Activated CD4-positive, alpha-beta T cell treated with anti-CD3 and anti-CD28 coated beads, Interleukin-2, amount 10 ng/mL, durations not matched to agents 7 days and 5 days (primary cell): Measurements from ENCODE around the gene IVNS1ABP. TPM values are rescaled to one million over a fixed set of nuclear protein-coding genes. Genes with fewer than 3 reads are reported as not detected.

Experiments used
- CTCF ChIA-PET: fragments of 350-600 bp; sonication (Branson Sonifier 250); formaldehyde crosslinking; loops from one replicate; lab custom pipeline; 2021; ENCODE audit warnings: antibody characterized with exemption; lab: Charles Lee
- POLR2A ChIA-PET: fragments of 350-600 bp; sonication (Branson Sonifier 250); formaldehyde crosslinking; loops from one replicate; lab custom pipeline; 2021; ENCODE audit warnings: antibody characterized with exemption; lab: Charles Lee
- DNase-seq: peaks from one replicate; pipeline ENCODE4 v3.0.0-alpha.2; 2020
- H3K27ac Mint-ChIP-seq: one replicate; pipeline ENCODE4 v1.8.0; 2021; ENCODE audit warnings: mild to moderate bottlenecking, moderate library complexity, mixed read lengths
- H3K27me3 Mint-ChIP-seq: one replicate; pipeline ENCODE4 v1.8.0; 2021; ENCODE audit warnings: mixed read lengths
- H3K36me3 Mint-ChIP-seq: one replicate; pipeline ENCODE4 v1.8.0; 2021; ENCODE audit warnings: low read depth, mixed read lengths
- H3K4me1 Mint-ChIP-seq: one replicate; pipeline ENCODE4 v1.8.0; 2021; ENCODE audit warnings: mixed read lengths
- H3K4me3 Mint-ChIP-seq: one replicate; pipeline ENCODE4 v1.8.0; 2021; ENCODE audit warnings: mild to moderate bottlenecking, moderate library complexity, mixed read lengths
- H3K9me3 Mint-ChIP-seq: one replicate; pipeline ENCODE4 v1.8.0; 2021; ENCODE audit warnings: mixed read lengths
- total RNA-seq, 2 experiments: library from RNA; stranded (reverse); gene quantifications; one replicate each; pipeline ENCODE4 v1.2.3, GENCODE V29; 2021

The IVNS1ABP gene
- total RNA-seq, 2 experiments from 2014 or later: 87.9 to 89.9 TPM

DNA sequence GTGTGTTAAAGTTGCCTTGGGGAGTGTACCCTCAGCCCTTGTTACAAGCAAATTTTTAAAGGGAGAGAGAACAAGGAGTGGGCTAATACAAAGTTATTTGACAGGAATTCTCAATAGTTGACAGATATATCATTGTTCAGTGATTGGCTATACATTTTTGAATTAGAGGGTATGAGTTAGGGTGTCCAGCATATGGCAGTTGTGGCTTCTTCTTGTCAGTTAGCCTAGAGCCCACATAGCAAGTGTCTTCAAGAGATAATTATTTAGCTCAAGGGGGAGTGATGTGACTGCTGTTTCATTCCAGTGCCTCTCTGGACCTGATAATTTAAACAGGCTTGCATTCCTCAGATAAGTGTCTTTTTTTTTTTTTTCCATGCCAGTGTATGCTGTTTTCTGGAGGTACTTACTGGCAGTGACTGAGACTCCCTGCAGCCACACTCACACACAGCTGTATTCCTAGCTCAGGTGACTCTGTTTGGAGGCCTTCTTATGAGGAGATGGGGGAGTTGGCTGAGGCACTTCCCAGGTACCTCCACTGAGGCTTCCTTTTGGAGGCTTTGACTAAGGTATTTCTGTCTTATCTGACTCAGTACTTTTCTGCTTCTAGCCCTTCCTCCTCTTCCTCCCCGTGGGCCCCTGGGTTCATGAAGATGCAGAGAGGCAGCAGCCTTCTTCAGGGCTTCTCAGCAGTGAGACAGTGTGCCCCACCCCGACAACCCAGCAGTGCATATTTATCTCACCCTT lies 32.3 kb downstream of the IVNS1ABP start:
- peaks cover 45% of the 10 kb centered on the region for H3K4me1 Mint-ChIP-seq
- H3K36me3 Mint-ChIP-seq: peaks cover 24% of the 10 kb centered on the region
- no peak for DNase-seq
- H3K9me3 Mint-ChIP-seq: peaks cover 10% of the 10 kb centered on the region
- ChIA-PET CTCF (interaction anchor here (0.7 to 0.9 kb wide), 2 partner anchors 22 to 179 kb away, joined by 3 read pairs; no protein-coding TSS in a partner anchor), POLR2A (no interaction called here)
- H3K27ac Mint-ChIP-seq: no peak overlapping the region
- H3K4me3 Mint-ChIP-seq: no peak overlapping the region
- no peaks in the 10 kb centered on the region for H3K27me3 Mint-ChIP-seq

- Mint-ChIP-seq H3K36me3 (peaks cover 23% of the 10 kb centered on the region), H3K4me1 (peaks cover 42% of the 10 kb centered on the region), H3K4me3 (no peak overlapping the region), H3K27me3 (no peaks in the 10 kb centered on the region), H3K9me3 (peaks cover 10% of the 10 kb centered on the region), H3K27ac (no peak overlapping the region)
- CTCF ChIA-PET: interaction anchor here (0.7 to 0.9 kb wide), 2 partner anchors 23 to 179 kb away, joined by 3 read pairs; no protein-coding TSS in a partner anchor
- POLR2A ChIA-PET: no interaction called here
- DNase-seq: no peak
Measured at GRCh38 chr1:185284116-185284515, 32.9 kb downstream of the IVNS1ABP start.

GRCh38 chr1:185281245-185281644 lies 35.8 kb downstream of the IVNS1ABP start:
- peaks cover 21% of the 10 kb centered on the region for H3K36me3 Mint-ChIP-seq
- H3K4me1 Mint-ChIP-seq: peaks cover 32% of the 10 kb centered on the region
- H3K27ac Mint-ChIP-seq: peak overlapping the region; percentile 88
- CTCF ChIA-PET: interaction anchor here (1.1 to 1.8 kb wide), 5 partner anchors 10 to 400 kb away, joined by 3 to 5 read pairs (median 3); no protein-coding TSS in a partner anchor
- peaks cover 9% of the 10 kb centered on the region for H3K9me3 Mint-ChIP-seq
- DNase-seq: peak; percentile 42
- no peaks in the 10 kb centered on the region for H3K27me3 Mint-ChIP-seq
- POLR2A ChIA-PET: no interaction called here
- H3K4me3 Mint-ChIP-seq: peak overlapping the region; percentile 25

DNA sequence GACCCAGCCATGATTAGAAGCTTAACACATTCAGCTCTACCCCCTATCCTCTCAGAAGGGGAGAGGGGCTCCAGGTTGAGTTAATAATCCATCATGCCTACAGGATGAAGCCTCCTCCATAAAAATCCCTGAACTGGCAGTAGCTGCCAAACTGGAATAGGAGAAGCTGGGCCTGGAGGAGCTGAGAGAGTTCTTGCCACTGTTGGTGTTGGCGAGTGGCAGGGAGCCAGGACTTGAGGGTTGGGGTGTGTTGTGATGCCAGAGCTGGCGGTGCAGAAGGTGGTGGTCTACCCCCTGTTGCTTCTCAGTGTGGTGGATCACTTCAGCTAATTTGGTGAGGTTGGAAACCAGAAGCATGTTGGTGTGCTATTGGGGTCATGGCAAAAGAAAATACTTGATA lies 36.5 kb downstream of the IVNS1ABP start:
- peaks cover 21% of the 10 kb centered on the region for H3K36me3 Mint-ChIP-seq
- H3K27ac Mint-ChIP-seq: peak overlapping the region; percentile 88
- no peak overlapping the region for H3K4me3 Mint-ChIP-seq
- H3K9me3 Mint-ChIP-seq: peaks cover 9% of the 10 kb centered on the region
- ChIA-PET POLR2A (interaction anchor here (0.6 kb wide), 1 partner anchor 416 kb away, joined by 4 read pairs; no protein-coding TSS in a partner anchor), CTCF (interaction anchor here (1.1 to 1.8 kb wide), 4 partner anchors 9 to 56 kb away, joined by 3 to 5 read pairs (median 3); no protein-coding TSS in a partner anchor)
- no peaks in the 10 kb centered on the region for H3K27me3 Mint-ChIP-seq
- peaks cover 32% of the 10 kb centered on the region for H3K4me1 Mint-ChIP-seq
- DNase-seq: no peak

GRCh38 chr1:185279571-185279970 lies 37.5 kb downstream of the IVNS1ABP start:
- no peak for DNase-seq
- Mint-ChIP-seq H3K4me3 (no peak overlapping the region), H3K4me1 (peaks cover 27% of the 10 kb centered on the region), H3K9me3 (peaks cover 9% of the 10 kb centered on the region), H3K27me3 (no peaks in the 10 kb centered on the region), H3K36me3 (peaks cover 18% of the 10 kb centered on the region), H3K27ac (no peak overlapping the region)
- ChIA-PET CTCF (no interaction called here), POLR2A (no interaction called here)

DNA sequence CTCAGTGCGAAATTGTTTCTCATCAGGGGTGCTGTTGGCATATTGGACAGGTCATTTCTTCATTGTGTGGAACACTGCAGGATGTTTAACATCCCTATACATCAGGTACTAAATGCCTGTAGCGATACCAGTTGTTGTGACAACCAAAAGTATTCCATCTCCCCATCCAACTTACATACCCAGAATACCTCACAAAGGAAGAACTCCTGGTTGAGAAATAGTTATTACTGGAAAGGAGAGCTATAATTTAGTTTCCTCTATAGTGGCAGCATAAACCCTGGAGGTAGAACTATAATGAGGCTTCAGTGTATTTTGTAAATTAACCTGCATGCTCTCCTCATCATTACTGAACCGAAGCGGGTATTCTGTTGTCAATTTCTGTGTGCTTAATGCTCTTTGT lies 45.1 kb downstream of the IVNS1ABP start:
- no peak overlapping the region for H3K27ac Mint-ChIP-seq
- no peak overlapping the region for H3K4me3 Mint-ChIP-seq
- ChIA-PET CTCF (interaction anchor here (0.9 kb wide), 1 partner anchor 9 kb away, joined by 3 read pairs; no protein-coding TSS in a partner anchor), POLR2A (no interaction called here)
- H3K4me1 Mint-ChIP-seq: no peaks in the 10 kb centered on the region
- no peaks in the 10 kb centered on the region for H3K9me3 Mint-ChIP-seq
- H3K36me3 Mint-ChIP-seq: no peaks in the 10 kb centered on the region
- no peaks in the 10 kb centered on the region for H3K27me3 Mint-ChIP-seq
- no peak for DNase-seq

DNA sequence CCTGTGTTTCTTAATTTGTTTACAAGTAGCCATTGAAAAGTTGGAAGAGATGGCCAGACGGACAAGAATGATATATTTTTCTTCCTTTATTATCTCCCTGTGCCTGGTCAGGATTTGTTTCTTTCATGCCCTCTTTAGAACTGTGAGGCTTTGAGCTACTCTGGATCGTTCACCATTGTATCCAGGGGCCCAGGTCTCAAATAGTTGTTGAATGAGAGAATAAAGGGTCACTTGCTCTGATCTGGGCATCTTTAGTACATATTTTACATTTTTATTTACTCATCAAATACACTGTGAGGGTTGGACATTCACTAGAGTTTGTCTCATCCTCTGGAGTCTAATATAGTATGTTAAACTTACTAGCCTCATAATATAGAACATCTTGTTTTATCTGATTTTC lies 48.7 kb downstream of the IVNS1ABP start:
- no peak for DNase-seq
- ChIA-PET CTCF (no interaction called here), POLR2A (no interaction called here)
- no peaks in the 10 kb centered on the region for H3K36me3 Mint-ChIP-seq
- H3K9me3 Mint-ChIP-seq: no peaks in the 10 kb centered on the region
- no peak overlapping the region for H3K4me3 Mint-ChIP-seq
- H3K4me1 Mint-ChIP-seq: no peaks in the 10 kb centered on the region
- H3K27ac Mint-ChIP-seq: no peak overlapping the region
- no peaks in the 10 kb centered on the region for H3K27me3 Mint-ChIP-seq

- ChIA-PET POLR2A (no interaction called here), CTCF (no interaction called here)
- Mint-ChIP-seq H3K4me3 (no peak overlapping the region), H3K27ac (no peak overlapping the region), H3K9me3 (no peaks in the 10 kb centered on the region), H3K36me3 (no peaks in the 10 kb centered on the region), H3K4me1 (no peaks in the 10 kb centered on the region), H3K27me3 (no peaks in the 10 kb centered on the region)
- DNase-seq: no peak
Measured at GRCh38 chr1:185267701-185268100, 49.3 kb downstream of the IVNS1ABP start.

DNA sequence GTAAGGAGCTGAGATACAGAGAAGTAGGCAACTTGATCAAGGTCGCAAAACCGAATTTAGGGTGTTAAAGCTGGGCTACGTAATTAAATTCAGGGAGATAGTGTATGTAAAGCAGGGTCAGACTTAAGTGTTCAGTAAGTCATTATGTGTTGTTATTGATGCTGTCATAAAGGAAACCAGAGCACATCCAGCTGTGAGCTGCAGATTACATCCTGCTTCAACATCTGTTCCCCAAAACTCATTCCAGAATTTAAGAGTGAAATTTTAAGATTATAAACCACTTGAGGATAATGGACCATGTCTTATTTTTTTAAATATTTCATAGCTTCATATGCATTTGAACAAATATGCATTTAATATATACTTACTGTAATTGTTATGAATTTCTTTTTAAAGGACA lies 49.7 kb downstream of the IVNS1ABP start:
- DNase-seq: no peak
- no peaks in the 10 kb centered on the region for H3K27me3 Mint-ChIP-seq
- H3K9me3 Mint-ChIP-seq: no peaks in the 10 kb centered on the region
- no peaks in the 10 kb centered on the region for H3K36me3 Mint-ChIP-seq
- ChIA-PET POLR2A (interaction anchor here (0.6 kb wide), 1 partner anchor 343 kb away, joined by 4 read pairs; no protein-coding TSS in a partner anchor), CTCF (no interaction called here)
- no peak overlapping the region for H3K4me3 Mint-ChIP-seq
- H3K27ac Mint-ChIP-seq: no peak overlapping the region
- no peaks in the 10 kb centered on the region for H3K4me1 Mint-ChIP-seq

GRCh38 chr1:185265314-185265713 lies 51.7 kb downstream of the IVNS1ABP start:
- DNase-seq: no peak
- ChIA-PET CTCF (interaction anchor here (1.0 to 1.1 kb wide), 2 partner anchors 19 to 92 kb away, joined by 3 read pairs; no protein-coding TSS in a partner anchor), POLR2A (no interaction called here)
- Mint-ChIP-seq H3K27me3 (no peaks in the 10 kb centered on the region), H3K4me1 (no peaks in the 10 kb centered on the region), H3K27ac (no peak overlapping the region), H3K36me3 (no peaks in the 10 kb centered on the region), H3K9me3 (peaks cover 2% of the 10 kb centered on the region), H3K4me3 (no peak overlapping the region)

- Mint-ChIP-seq H3K27me3 (no peaks in the 10 kb centered on the region), H3K4me3 (no peak overlapping the region), H3K4me1 (peaks cover 1% of the 10 kb centered on the region), H3K27ac (no peak overlapping the region), H3K9me3 (peaks cover 4% of the 10 kb centered on the region), H3K36me3 (no peaks in the 10 kb centered on the region)
- DNase-seq: no peak
- ChIA-PET CTCF (no interaction called here), POLR2A (no interaction called here)
Measured at GRCh38 chr1:185263780-185264179, 53.3 kb downstream of the IVNS1ABP start.

DNA sequence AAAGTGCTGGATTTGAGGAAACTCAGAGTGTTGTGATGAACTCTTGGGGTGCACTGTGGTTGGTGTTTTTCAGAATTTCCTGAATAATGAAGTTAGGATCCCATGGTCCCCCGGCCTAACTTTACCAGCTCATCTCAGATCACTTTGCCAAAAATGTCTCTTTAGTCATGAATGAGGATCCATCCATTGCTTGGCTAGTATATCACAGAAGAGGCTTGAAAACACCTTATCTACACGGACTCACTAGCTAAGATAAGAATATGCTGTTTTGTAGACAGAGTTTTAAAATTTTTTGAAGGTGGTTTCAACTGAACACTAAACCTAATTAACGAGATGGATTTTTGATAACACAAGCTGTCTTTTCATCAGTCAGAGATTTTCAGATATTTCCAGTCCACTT lies 53.8 kb downstream of the IVNS1ABP start:
- Mint-ChIP-seq H3K4me3 (no peak overlapping the region), H3K27me3 (no peaks in the 10 kb centered on the region), H3K4me1 (peaks cover 1% of the 10 kb centered on the region), H3K36me3 (peaks cover under 1% of the 10 kb centered on the region), H3K9me3 (peaks cover 4% of the 10 kb centered on the region), H3K27ac (no peak overlapping the region)
- ChIA-PET CTCF (interaction anchor here (1.0 kb wide), 1 partner anchor 297 kb away, joined by 4 read pairs; no protein-coding TSS in a partner anchor), POLR2A (no interaction called here)
- DNase-seq: no peak

GRCh38 chr1:185262151-185262550 lies 54.9 kb downstream of the IVNS1ABP start:
- POLR2A ChIA-PET: no interaction called here
- Mint-ChIP-seq H3K4me1 (peaks cover 9% of the 10 kb centered on the region), H3K4me3 (no peak overlapping the region), H3K9me3 (peaks cover 4% of the 10 kb centered on the region), H3K27ac (no peak overlapping the region), H3K27me3 (no peaks in the 10 kb centered on the region), H3K36me3 (peaks cover 2% of the 10 kb centered on the region)
- no peak for DNase-seq
- CTCF ChIA-PET: interaction anchor here (0.6 kb wide), 1 partner anchor 170 kb away, joined by 3 read pairs; no protein-coding TSS in a partner anchor
